ENCODE results near the gene HTR2B. TPM values are rescaled to one million over a fixed set of nuclear protein-coding genes. Genes with fewer than 3 reads are reported as not detected.
"Not testable (repeated sequence)": the region's sequence is repeated elsewhere in the genome, so short reads cannot be mapped to it uniquely, and the experiment has no call there.

HTR2B gene
- total RNA-seq, result 0.78 and 2.4 TPM in 2 replicates
- polyA plus RNA-seq (2012), result 0.42 TPM

DNA sequence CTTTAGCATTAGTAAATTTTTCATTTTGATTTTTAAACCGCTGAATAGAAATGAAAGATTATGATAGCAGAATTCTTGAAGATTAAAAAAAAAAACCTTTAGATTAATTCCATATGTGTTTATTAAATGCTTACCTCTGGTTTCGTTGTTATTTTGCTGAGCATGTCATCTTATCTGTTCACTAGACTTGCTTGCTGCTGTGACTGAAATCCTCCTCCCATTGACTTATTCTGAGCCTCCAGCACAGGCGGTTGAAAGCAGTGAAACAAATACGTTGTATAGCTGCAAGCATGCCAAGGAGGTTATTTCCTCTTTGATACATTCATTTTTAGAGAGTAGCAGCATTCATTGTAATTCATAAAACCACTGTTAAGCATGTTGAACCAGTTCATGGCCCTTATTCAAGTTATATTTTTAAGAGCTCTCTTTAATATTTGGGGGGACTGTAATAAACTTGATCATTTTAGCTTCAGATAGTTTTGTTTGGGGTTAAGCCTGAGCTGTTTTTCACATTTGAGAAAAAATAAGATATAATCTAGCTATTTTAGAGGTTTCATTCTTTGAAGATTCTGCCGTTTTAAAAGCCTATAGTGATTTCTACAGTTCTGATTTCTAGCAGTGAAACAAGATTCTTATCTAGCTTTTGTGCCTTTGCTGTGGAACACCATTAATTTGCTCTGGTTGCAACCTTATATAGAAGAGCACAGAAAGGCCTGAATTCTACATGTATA, at the start of gene HTR2B:
TSS of gene HTR2B (minus strand) at position 205 of the 731 bp plus-strand sequence. CDS start 1,278 bp downstream, outside the sequence.
- DNase-seq (ENCODE audit: low read depth), result no peak

DNA sequence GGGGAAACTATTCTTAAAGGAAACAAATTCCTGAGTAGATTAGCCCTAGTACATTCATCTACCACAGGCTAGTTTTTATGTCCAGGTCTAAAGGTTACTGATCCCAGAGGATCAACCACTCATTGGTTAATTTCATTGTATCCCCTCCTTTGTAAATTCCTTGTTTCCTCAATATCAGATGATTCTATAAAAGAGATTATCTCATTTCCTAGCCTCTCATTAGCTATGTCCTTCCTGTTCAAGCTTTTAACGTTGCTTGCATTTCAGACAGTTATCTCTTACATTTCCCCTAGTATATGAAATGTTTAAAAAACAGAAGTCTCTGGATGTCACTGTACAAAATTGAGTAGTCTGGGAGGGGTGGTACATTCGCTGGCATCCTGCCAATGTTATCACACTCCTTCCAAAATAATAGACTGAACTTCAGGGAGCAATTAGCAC, 49.4 kb upstream of the HTR2B start:
- no peak for DNase-seq (ENCODE audit: low read depth)

DNA sequence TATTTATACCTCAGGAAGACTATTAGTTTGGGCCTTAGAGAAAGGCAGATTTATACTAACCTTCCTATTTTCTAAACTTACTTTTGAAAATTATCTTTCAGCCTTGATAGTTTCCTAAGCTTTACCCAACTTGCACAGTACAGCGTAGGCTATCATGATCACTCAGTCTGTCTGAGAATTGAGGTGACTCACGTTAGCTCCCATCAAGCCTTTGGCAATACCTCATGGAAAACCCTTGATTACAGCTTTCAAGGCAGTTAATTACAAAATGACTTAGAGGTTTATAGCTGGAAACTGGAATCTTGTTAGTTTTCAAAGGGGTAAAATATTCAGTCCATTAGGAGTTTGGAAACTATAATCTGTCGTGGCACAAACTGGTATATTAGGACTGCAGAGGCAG, 47.2 kb upstream of the HTR2B start:
- no peak for DNase-seq (ENCODE audit: low read depth)

DNA sequence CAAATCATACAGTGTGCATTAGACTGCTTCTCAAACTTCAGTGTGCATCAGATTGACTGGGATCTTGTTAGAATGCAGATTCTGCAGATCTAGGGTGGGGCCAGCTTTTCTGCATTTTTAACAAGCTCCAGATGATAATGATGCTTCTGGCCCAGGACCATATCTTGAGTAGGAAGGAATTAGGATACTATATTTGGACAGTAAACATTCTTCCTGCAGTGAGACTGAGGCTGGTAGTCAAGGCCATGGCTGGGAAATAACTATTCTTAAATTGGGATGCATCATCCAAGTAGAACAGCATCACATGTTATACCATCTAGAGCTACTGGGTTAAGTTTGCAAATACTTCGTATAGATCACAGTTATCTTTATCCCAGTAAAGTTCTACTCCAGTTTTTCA, 45.2 kb upstream of the HTR2B start:
- no peak for DNase-seq (ENCODE audit: low read depth)

DNA sequence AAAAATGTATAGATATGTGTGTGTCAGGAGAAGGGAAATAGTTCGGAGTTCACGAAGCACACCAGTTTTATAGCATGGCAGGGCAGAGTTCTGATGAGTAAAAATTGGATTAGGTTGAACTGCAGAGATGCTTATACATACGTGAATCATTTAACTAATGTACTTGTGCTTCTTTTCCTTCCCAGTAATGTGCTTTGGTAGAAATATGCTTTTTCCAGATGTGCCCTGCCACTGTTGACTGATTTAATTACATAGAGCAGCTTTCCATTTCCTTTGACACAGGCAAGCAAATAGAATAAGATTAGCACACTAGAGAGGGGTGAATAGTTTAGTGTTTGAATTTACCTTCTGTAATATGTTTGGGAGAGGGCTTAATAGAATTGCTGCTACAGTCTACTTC, 44.6 kb upstream of the HTR2B start:
- no peak for DNase-seq (ENCODE audit: low read depth)

DNA sequence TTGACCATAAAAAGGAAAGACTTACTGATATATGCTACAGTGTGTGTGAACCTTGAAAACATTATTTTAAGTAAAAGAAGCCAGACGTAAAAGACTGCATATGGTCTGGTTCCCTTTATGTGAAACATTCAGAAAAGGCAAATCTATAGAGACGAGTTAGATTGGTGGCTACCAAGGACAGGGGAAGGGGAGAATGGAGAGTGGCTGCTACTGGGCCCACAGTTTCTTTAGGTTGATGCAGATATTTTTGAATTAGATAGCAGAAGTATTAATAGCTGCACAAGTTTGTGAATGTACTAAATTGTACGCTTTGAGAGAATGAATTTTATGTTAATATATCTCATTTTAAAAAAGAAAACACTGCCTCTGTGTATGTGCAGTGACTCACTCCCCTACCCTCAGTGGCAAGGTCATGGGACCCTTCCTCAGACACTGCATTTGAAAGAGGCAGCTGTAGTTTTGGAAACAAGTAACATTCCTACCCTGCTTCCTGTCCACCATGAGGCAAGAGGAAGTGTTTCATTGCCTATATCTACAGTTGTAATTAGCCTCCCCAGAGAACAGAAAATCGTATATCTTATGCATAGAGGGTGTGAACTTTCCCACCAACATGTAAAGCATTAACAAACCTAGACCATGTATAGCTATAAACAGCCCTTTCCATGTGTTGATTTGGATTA, 43.8 kb upstream of the HTR2B start:
- no peak for DNase-seq (ENCODE audit: low read depth)

DNA sequence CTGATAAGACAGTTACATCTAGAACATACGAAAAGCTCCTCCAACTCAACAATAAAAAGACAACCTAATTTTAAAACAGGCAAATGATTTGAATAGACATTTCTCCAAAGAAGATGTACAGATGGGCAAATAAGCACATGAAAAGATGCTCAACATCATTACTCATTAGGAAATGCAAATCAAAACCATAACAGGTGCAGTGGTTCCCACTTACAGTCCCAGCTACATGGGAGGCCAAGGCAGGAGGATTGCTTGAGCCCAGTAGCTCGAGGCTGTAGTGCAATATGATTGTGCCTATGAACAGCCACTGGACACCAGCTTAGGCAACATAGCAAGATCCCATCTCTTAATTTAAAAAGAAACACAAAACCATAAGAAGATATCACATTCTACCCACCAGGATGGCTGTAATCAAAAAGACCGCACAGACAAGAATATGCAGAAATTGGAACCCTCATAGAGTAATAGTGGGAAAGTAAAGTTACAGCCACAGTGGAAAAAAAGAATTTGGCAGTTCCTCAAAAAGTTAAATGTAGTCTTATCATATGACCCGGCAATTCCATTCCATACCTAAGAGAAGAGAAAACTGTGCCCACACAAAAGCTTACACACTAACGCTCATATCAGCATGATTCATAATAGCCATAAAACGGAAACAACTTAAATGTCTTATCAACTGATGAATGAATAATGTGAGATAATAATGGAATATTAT, 43.1 kb upstream of the HTR2B start:
- no peak for DNase-seq (ENCODE audit: low read depth)

DNA sequence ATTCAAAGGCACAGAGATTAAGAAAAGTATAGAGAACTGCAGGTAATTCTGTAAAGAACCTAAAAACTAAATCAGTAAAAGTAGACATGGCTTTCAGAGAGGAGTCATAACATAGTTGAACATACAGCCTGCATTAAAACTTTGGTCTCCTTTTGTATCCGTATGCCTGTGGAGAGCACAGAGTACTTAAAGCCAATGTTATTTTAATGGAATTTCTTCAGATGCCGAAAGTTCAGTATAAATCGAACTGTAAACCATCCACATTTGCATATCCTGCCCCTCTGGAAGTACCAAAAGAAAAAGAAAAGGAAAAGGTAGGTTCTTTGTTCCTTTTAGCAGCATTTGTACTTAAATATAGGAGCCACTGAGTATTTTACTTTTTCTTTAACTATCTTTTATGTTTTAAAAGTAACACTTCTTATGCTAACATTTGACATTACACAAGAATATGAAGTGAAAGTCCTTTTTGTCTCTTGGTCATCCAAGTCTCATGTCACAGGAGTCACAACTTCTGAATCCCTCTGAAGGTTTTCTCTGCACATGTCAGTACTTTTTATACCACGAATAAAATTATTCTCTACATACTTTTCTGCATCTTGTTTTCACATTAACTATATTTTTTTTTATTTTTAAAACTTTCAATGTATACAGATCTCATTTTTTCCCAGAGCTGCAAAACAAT, 38.7 kb upstream of the HTR2B start:
- no peak for DNase-seq (ENCODE audit: low read depth)

DNA sequence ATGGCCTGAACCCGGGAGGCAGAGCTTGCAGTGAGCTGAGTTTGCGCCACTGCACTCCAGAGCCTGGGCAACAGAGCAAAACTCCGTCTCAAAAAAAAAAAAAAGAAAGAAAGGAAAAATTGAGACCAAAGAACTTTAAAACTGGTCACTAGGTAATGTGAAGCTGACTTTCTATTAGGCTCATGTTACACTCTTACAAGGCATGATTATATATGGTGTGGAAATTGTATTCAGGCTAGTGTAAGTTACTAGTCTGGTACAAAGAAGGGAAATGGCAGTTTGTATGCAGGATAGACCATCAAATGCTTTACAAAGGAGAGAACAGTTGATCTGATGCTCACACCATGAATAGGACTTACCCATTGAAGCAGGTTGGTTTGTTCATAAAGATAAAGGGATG, 38.2 kb upstream of the HTR2B start:
- DNase-seq (ENCODE audit: low read depth), result no peak

DNA sequence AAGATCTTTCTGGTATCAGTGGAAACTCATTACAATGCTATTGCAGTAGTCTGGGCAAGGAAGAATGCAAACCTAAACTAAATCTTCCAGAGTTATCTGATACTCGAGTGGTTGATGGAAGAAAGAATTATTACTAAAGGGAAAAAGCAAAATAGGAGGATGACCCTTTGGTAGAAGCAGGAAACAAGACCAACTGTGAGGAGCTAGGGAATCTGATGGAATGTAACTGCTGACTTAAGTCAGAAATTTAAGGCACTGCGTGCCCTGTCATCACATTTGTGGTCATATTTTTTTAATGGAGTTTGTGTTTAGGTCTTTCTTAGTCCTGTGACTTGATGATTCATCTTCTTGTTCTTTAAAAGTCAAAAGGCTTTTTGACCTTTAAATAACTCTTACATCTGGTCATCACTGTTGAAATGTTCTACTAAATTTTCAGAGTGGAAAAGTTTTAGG, 37.1 kb upstream of the HTR2B start:
- peak; percentile 91 for DNase-seq (ENCODE audit: low read depth)

DNA sequence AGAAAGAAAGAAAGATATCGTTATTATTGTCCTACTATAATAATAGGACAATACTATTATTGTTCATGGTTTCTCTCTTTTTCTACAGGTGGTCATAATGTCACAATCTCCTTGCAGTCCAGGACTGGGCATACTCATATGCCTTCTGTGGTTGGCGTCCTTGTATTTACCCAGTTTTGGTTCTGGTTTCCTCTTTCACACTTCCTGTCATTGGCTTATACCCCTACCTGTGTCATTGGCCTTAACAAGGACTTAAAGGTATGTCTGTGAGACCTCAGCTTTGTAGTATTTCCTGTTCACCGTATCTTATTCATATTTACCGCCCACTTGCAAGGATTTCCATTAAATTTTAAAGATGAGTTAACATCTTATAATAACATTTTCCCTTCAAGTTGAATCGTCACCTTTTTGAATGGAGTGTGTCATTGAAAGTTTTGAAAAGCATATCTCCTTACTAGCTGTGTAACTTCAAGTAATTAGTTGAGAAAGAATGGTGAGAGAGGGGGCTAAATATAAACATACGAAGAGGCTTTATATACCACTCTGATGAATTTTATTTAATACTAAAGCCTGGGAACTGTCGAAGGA, 36.5 kb upstream of the HTR2B start:
- no peak for DNase-seq (ENCODE audit: low read depth)

DNA sequence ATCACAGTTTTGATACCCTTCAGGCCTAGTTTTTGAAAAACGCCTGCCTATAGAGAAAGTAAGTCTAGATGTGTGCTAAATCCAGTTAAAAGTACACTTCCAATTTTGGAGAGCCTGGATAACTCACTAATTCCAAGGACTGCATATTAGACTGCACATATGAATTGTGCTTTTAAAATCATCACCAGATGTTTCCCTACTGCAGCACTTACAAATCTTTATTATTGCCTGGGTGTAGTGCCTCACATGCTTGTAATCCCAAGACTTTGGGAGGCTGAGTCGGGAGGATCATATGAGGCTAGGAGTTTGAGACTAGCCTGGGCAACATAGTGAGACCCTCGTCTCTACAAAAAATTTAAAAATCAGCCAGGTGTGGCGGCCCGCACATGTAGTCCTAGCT, 35.9 kb upstream of the HTR2B start:
- no peak for DNase-seq (ENCODE audit: low read depth)

DNA sequence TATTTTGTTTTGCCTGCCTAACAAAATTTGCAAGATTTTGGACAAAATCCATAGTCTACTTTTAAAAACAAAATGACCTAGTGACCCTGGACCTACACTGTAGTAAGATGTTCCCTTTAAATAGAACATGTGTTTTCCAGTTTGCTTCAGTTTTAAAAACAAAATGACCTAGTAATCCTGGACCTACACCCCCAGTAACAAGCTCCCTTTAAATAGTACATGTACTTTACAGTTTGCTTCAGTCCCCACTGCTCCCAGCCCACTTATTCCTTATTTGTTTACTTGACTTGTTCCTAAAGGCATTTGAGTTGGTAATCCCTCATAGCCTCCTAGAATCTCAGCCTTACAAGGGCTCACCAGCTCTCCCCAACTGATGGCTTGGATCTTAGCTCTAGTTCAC, 34.5 kb upstream of the HTR2B start:
- DNase-seq (ENCODE audit: low read depth), result no peak

DNA sequence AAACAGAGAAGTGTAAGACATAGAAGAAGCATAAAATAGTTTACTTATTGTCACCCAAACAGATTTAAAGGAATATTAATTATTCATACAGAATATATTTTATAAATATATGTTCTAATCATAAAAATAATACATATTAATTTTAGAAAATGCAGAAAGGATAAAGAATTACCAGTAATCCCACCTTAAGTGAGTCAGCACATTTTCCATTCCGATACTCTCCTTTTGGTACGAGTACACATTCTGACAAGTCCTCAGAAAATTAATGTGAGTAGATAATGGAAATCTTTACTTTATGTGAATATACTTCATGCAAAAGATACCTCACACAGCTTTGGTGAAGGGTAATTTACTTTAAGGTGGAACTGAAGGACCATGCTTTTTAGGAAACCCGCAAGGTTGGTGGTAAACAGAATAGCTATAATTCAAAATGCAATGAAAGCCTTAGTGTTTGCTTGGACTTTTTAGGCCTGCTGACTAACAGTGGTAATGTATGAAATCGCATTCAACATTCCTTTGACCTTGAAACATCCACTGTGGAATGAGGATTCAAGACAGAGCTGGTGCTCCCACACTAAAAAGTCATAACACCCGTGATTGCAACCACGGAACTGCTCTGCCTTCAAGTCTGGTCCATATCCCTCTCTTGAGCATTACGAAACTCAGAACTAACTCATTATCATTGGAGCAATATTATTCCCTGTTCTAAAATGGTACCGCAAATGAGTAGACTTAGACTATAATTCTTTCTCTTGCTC, 28.1 kb upstream of the HTR2B start:
- no peak for DNase-seq (ENCODE audit: low read depth)

DNA sequence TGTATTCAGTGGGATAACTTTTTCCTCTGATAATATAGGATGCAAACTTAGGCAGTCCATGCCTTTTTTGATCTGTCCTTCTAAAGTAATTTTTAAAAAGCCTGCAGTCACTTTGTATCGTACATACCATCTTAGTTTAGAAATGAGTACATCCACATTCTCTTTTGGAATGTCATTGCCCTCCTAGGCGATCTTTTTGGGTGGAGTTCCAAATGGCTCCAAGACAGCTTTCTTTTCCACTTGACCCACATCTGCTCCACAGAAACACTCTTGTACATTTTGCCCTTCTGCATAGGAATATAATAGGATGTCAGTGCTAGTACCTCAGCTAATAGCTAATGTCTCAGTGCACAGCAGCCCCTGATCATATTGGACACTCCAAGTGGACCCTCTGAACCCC, 21.8 kb upstream of the HTR2B start:
- no peak for DNase-seq (ENCODE audit: low read depth)

DNA sequence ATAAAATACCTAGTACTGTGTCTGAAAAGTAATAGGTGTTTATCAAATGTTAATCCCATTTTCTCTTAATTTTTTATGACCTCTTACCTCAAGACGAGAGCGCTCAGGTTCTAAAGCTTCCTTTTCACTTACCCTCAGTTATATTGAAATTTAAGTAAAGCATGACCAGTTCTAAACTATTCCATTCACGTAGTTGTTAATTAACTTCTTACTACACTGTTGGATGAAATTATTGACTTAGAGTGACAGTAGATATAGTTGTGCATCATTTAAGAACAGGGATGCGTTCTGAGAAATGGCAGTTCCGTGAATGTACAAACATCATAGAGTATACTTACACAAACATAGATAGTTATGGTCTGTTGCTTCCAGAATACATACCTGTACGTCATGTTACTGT, 20.1 kb upstream of the HTR2B start:
- no peak for DNase-seq (ENCODE audit: low read depth)

DNA sequence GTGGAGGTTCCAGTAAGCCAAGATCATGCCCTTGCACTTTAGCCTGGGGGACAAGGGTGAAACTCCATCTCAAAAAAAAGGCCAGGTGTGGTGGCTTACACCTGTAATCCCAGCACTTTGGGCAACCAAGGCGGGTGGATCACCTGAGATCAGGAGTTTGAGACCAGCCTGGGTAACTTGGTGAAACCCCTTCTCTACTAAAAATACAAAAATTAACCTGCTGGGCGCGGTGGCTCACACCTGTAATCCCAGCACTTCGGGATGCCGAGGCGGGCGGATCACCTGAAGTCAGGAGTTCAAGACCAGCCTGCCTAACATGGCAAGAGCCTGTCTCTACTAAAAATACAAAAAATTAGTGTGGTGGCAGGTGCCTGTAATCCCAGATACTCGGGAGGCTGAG, 16.0 kb upstream of the HTR2B start:
- not testable (repeated sequence) for DNase-seq (ENCODE audit: low read depth)

DNA sequence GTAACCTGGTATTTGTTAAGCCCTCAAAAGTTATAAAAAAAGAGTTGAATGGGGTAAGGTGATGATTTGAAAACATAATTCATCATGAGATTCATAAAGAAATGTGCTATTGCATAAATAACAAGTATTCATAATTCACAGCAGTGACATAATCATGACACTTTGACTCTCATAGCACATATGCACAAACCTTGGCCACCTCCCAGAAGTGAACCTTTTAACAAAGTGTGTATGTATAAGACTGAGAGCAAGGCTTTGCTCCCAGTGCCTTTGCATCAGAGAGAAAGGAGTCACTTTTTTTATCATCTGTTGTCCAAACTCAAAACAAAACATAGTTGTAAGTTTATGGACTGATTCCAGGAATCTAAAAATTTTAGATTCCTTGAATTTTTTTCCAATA, 15.0 kb upstream of the HTR2B start:
- no peak for DNase-seq (ENCODE audit: low read depth)

DNA sequence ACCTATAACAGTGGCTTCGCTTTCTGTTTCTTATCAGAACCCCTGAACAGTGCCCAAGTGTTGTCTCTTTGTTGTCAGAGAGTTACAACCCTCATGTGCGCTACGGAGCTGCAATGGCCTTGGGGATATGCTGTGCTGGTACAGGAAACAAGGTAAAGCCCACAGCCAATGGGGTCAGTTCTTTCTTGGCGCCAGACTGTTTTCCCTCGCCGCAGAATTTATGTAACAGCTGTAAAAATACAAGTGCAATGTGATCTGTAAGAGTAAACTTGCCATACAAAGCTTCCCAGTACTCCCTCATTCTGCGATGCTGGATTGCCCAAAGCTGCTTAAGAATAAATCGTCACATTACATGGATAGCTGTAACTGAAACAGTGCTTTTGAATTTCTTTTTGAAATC, 13.9 kb upstream of the HTR2B start:
- DNase-seq (ENCODE audit: low read depth), result peak; percentile 95

DNA sequence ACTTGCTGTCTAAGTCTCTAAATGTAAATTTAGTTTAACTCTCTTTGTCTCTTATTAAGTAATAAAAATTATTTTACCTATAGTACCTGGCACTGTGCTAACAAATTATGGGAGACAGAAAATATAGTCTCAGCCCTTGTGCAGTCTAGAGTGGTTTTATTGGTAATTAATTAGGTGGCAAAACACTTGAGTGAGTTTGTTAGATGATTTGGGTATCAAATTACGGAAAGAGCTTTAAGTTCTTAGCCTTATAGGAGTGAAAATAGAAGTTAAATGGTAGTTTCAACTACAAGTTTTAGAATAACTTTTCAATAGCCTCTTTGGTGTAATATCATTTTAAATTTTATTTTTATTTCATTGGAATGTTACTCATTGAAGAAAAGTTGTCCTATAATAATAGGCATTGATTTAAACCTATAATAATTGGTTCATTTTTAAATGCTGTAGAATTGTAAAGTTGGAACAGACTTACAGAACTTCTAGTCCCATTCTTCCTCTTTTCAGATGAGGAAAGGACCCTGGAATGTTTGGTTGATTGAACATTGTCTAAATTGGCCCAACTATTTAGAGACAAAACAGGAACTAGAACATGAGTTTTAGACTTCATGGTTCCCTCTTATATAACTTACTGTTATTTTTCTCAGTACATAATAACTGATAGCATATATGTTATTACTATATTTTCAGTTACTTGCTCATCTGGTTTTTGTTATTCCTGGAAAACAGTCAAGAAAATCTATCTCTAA, 10.2 kb upstream of the HTR2B start:
- DNase-seq (ENCODE audit: low read depth), result no peak
